ENCODE measurements around the gene BLOC1S5. TPM values are rescaled to one million over a fixed set of nuclear protein-coding genes. Genes with fewer than 3 reads are reported as not detected.

BLOC1S5 gene
- polyA plus RNA-seq, 1 donor (not counting 4 experiments of a cell fraction or from before 2014, with no cell fraction given), result 8.8 TPM

DNA sequence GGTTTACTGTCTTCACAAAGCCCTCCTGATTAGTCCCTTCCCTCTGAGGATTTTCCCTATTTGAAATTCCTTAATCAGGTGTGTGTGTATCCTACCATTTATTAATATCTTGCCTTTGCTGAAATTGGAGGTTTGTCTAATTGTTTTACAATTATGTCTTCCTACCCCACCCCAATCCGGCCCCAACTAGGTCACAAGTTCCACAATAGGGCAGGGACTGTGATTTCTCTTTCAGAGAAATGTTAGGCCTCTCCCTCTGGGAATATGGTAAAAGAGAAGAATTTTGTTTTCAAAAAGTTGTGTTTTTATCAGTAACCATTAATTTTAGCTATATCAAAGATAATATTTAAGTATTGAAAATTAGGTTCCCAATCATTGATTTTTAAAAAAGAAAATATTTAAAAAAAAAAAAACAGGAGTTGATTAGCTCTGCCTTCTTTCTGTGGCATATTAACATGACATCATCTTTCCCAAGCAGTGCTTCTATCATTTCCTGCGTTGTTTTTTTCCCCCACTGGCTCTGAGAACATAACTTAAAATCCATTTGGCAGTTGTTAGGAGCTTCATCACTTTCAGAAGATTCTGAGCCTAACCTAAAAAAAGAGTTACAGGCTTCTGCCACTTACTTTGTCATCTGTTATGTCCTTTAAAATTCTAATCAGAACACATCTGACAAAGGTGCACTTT, 36.1 kb downstream of the BLOC1S5 start:
- H3K9me1 ChIP-seq (ENCODE audit: control insufficient read depth, extremely low read depth, insufficient read depth, low read length), result peaks cover 2% of the 10 kb centered on the region
- no peaks in the 10 kb centered on the region for H3K27me3 ChIP-seq (ENCODE audit: control insufficient read depth, extremely low read depth, insufficient read depth, low read length)
- TF ChIP-seq EZH2 (IDR thresholded peaks at IDR 0.05; ENCODE audit: low read length), result no peak
- TF ChIP-seq, protein P1, sequence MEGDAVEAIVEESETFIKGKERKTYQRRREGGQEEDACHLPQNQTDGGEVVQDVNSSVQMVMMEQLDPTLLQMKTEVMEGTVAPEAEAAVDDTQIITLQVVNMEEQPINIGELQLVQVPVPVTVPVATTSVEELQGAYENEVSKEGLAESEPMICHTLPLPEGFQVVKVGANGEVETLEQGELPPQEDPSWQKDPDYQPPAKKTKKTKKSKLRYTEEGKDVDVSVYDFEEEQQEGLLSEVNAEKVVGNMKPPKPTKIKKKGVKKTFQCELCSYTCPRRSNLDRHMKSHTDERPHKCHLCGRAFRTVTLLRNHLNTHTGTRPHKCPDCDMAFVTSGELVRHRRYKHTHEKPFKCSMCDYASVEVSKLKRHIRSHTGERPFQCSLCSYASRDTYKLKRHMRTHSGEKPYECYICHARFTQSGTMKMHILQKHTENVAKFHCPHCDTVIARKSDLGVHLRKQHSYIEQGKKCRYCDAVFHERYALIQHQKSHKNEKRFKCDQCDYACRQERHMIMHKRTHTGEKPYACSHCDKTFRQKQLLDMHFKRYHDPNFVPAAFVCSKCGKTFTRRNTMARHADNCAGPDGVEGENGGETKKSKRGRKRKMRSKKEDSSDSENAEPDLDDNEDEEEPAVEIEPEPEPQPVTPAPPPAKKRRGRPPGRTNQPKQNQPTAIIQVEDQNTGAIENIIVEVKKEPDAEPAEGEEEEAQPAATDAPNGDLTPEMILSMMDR (optimal IDR thresholded peaks at IDR 0.05 in 1 of 3, IDR thresholded peaks at IDR 0.05 in 1 of 3, conservative IDR thresholded peaks at IDR 0.05 in 1 of 3; ENCODE audit: extremely low read depth in 1 of 3, insufficient read depth in 2 of 3, low read length in 3 of 3), result no peak
- H3K4me3 ChIP-seq (ENCODE audit: control insufficient read depth in 2 of 3, extremely low read depth in 1 of 3, insufficient read depth in 2 of 3, low read depth in 1 of 3, low read length in 3 of 3), result no peak overlapping the region
- H3K36me3 ChIP-seq (ENCODE audit: control insufficient read depth in 2 of 2, extremely low read depth in 1 of 2, insufficient read depth in 2 of 2, low read length in 2 of 2), result no peaks in the 10 kb centered on the region
- H3K27ac ChIP-seq (ENCODE audit: control insufficient read depth, insufficient read depth, low read length), result no peak overlapping the region
- H3K4me1 ChIP-seq (ENCODE audit: control insufficient read depth, extremely low read depth, insufficient read depth, low read length), result no peaks in the 10 kb centered on the region
- no peak for FAIRE-seq
- H4K20me1 ChIP-seq (ENCODE audit: control insufficient read depth, extremely low read depth, insufficient read depth, low read length), result no peaks in the 10 kb centered on the region
- no peak overlapping the region for H3K4me2 ChIP-seq (ENCODE audit: control insufficient read depth, extremely low read depth, insufficient read depth, low read depth, low read length)
- no peak overlapping the region for H3K9ac ChIP-seq (ENCODE audit: control insufficient read depth, extremely low read depth, insufficient read depth, low read length)
- no peaks in the 10 kb centered on the region for H3K9me3 ChIP-seq (ENCODE audit: control insufficient read depth, low read depth, low read length)
- dilution Hi-C loops (cut with MboI; ENCODE audit: extremely low pct_ligation_motif_present, low sequenced_read_pairs), result no loop called here
- no peak overlapping the region for H2AFZ ChIP-seq (ENCODE audit: control insufficient read depth, low read length)
- no peak for DNase-seq (ENCODE audit: low read depth, low spot score)
- peaks cover 9% of the 10 kb centered on the region for H3K79me2 ChIP-seq (ENCODE audit: control insufficient read depth, insufficient read depth, low read length)

DNA sequence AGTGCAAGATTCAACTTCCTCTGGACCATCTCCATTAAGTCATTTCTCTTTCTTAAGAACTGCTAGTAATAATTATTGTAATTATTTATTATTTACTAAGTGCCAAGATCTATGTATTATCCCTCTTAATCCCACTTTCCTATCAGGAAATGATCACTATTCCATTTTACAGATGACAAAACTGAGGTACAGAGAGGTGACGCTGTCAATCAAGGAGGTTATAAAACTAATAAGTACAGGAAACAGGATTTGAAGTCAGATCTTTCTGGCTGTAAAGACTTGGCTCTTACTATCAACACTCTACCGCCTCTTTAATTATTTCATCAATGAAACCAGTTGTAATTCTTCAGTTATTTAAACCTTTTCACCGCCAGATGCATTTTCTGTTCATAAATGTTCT, 37.4 kb downstream of the BLOC1S5 start:
- H3K9ac ChIP-seq (ENCODE audit: control insufficient read depth, extremely low read depth, insufficient read depth, low read length), result no peak overlapping the region
- no peaks in the 10 kb centered on the region for H3K36me3 ChIP-seq (ENCODE audit: control insufficient read depth in 2 of 2, extremely low read depth in 1 of 2, insufficient read depth in 2 of 2, low read length in 2 of 2)
- FAIRE-seq (no peak), DNase-seq (ENCODE audit: low read depth, low spot score) (no peak)
- no peaks in the 10 kb centered on the region for H3K9me3 ChIP-seq (ENCODE audit: control insufficient read depth, low read depth, low read length)
- no peaks in the 10 kb centered on the region for H4K20me1 ChIP-seq (ENCODE audit: control insufficient read depth, extremely low read depth, insufficient read depth, low read length)
- H3K79me2 ChIP-seq (ENCODE audit: control insufficient read depth, insufficient read depth, low read length), result peaks cover 9% of the 10 kb centered on the region
- H3K27ac ChIP-seq (ENCODE audit: control insufficient read depth, insufficient read depth, low read length), result no peak overlapping the region
- dilution Hi-C loops (cut with MboI; ENCODE audit: extremely low pct_ligation_motif_present, low sequenced_read_pairs), result no loop called here
- H3K4me2 ChIP-seq (ENCODE audit: control insufficient read depth, extremely low read depth, insufficient read depth, low read depth, low read length), result no peak overlapping the region
- H3K4me1 ChIP-seq (ENCODE audit: control insufficient read depth, extremely low read depth, insufficient read depth, low read length), result no peaks in the 10 kb centered on the region
- no peak overlapping the region for H3K4me3 ChIP-seq (ENCODE audit: control insufficient read depth in 2 of 3, extremely low read depth in 1 of 3, insufficient read depth in 2 of 3, low read depth in 1 of 3, low read length in 3 of 3)
- TF ChIP-seq EZH2 (IDR thresholded peaks at IDR 0.05; ENCODE audit: low read length), result no peak
- TF ChIP-seq, protein P1 (optimal IDR thresholded peaks at IDR 0.05 in 1 of 3, IDR thresholded peaks at IDR 0.05 in 1 of 3, conservative IDR thresholded peaks at IDR 0.05 in 1 of 3; ENCODE audit: extremely low read depth in 1 of 3, insufficient read depth in 2 of 3, low read length in 3 of 3), result no peak
- no peaks in the 10 kb centered on the region for H3K27me3 ChIP-seq (ENCODE audit: control insufficient read depth, extremely low read depth, insufficient read depth, low read length)
- no peak overlapping the region for H2AFZ ChIP-seq (ENCODE audit: control insufficient read depth, low read length)
- peaks cover 2% of the 10 kb centered on the region for H3K9me1 ChIP-seq (ENCODE audit: control insufficient read depth, extremely low read depth, insufficient read depth, low read length)
